ENCODE results near the gene PPP2R2B. TPM values are rescaled to one million over a fixed set of nuclear protein-coding genes. Genes with fewer than 3 reads are reported as not detected.

The PPP2R2B gene
- total RNA-seq, 1 donor: not detected

DNA sequence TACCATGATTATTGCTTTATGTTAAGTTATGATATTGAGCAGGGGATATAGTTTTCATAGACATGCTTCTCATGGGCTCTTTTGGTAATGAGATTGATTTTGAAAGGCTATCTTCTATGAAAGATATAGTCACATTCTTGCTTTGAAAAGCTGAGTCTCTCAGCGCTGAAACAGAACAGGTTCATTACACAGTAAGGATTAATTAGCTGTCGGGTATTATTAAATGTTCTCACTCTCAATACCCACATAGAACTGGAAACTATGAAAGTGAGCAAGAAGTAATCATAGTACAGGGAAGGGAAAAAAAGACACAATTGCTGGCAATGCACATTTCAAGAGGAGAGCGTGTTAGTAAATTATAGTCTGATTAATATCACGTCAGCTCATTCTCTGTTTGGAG lies 190.9 kb downstream of the PPP2R2B start:
- no peak for DNase-seq (ENCODE audit: low read depth)
- TF ChIP-seq, protein P1, sequence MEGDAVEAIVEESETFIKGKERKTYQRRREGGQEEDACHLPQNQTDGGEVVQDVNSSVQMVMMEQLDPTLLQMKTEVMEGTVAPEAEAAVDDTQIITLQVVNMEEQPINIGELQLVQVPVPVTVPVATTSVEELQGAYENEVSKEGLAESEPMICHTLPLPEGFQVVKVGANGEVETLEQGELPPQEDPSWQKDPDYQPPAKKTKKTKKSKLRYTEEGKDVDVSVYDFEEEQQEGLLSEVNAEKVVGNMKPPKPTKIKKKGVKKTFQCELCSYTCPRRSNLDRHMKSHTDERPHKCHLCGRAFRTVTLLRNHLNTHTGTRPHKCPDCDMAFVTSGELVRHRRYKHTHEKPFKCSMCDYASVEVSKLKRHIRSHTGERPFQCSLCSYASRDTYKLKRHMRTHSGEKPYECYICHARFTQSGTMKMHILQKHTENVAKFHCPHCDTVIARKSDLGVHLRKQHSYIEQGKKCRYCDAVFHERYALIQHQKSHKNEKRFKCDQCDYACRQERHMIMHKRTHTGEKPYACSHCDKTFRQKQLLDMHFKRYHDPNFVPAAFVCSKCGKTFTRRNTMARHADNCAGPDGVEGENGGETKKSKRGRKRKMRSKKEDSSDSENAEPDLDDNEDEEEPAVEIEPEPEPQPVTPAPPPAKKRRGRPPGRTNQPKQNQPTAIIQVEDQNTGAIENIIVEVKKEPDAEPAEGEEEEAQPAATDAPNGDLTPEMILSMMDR (IDR thresholded peaks at IDR 0.05; ENCODE audit: insufficient read depth, low read length): no peak
- no peak overlapping the region for H3K4me3 ChIP-seq (ENCODE audit: low read depth, low read length)

DNA sequence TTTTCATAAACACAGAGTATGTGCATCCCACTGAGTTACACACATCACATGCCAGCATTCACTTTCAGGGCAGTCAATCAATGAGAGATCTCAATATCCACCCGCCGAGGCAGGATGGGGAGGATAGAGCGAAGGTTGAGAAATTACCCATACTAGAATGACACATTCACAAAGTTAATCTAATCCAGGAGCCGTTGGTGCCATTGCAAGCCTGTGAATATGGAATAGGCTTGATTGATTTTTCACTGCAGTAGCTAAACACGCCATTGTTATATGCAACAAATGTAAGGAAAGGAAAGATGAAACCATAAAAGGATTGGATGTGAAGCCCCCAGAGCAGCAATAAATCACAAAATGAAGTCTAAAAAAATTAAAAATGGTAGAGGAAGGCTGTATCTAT lies 194.7 kb downstream of the PPP2R2B start:
- DNase-seq (ENCODE audit: low read depth): no peak
- H3K4me3 ChIP-seq (ENCODE audit: low read depth, low read length): no peak overlapping the region
- TF ChIP-seq, protein P1 (IDR thresholded peaks at IDR 0.05; ENCODE audit: insufficient read depth, low read length): no peak

DNA sequence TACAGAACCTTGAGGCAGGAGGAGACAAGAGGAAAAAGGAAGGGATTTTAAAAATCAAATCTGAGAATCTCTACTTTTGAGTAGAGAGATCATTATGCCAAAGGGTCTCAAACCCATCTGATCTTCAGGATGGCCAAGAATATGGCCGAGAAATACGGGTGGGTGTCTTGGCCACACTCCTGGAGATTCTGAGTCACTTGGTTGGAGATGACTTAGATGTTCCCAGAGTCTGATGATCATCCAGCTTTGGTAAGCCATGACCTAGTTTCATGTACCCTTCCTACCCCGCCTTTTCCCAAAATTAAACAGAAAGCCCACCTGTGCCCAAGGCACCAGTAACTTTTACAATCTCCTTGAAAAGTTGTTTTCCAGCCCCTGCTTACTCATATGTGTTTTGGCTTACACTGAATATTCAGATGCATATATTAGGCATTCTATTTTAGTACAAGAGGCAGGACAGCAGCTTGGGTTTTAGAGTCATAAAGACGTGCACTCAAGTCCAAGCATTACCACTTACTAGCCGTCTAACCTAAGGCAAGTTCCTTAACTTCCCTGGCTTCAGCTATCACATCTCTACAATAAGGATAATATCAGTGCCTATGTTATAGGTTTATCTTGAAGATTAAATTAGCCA lies 195.5 kb downstream of the PPP2R2B start:
- TF ChIP-seq, protein P1 (IDR thresholded peaks at IDR 0.05; ENCODE audit: insufficient read depth, low read length): no peak
- DNase-seq (ENCODE audit: low read depth): no peak
- no peak overlapping the region for H3K4me3 ChIP-seq (ENCODE audit: low read depth, low read length)

DNA sequence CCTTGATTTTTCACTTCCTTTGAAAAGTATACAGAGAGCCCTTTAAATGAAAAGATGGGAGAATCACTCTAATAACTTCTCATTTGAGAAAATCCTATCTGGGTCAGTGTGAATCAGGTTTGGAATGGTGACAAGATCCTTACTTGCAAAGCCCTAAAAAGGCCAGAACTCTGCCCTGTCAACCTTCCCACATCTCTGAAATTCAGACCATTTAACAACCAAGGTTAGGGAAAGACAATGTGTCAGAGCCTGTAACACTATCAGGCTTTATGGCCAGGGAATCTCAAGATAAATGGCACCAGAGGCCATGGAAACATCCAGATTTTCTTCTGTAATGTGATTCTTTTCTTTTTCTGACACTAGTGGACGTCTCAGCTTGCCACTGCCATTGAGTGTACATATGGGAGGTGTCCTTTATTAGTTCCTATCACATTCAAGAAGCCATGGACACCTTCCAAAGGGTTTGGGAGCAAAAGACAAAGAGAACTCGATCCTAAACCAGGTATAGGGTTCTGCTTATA lies 196.9 kb downstream of the PPP2R2B start:
- H3K4me3 ChIP-seq (ENCODE audit: low read depth, low read length): no peak overlapping the region
- no peak for DNase-seq (ENCODE audit: low read depth)
- TF ChIP-seq, protein P1 (IDR thresholded peaks at IDR 0.05; ENCODE audit: insufficient read depth, low read length): no peak

DNA sequence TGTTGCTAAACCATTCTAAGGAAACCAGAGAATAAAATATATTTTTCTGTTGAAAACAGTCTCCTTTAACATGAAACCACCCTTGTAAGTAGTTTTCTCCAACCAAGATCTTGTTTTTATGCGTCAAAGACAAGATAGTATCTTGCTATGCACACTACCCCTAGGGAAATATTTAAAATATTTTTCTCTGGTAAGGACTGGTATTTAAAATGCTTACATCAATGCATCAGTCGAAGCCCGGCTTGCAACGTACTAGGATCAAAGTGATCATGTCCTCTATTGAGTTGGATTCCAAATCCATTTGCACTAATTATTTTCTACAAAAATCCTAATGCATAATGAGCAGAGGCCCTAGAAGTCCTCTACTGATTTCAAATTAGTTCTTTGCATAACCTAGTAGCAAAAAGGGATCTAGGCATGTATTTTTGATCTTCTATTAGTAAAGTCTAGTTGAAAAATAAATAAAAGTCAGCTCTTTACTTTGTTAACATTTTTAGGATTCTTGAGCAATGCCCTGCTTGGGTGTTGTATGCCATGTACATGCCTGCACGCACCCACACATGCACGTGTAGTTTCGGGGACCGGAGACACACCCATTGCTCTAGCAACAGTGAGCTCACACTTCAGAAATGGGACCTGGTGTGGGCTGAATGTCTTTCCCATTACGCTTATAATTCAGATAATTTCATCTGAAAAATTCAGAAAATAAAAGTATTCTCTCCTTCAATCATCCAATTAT lies 197.5 kb downstream of the PPP2R2B start:
- TF ChIP-seq, protein P1 (IDR thresholded peaks at IDR 0.05; ENCODE audit: insufficient read depth, low read length): no peak
- no peak overlapping the region for H3K4me3 ChIP-seq (ENCODE audit: low read depth, low read length)
- DNase-seq (ENCODE audit: low read depth): no peak

DNA sequence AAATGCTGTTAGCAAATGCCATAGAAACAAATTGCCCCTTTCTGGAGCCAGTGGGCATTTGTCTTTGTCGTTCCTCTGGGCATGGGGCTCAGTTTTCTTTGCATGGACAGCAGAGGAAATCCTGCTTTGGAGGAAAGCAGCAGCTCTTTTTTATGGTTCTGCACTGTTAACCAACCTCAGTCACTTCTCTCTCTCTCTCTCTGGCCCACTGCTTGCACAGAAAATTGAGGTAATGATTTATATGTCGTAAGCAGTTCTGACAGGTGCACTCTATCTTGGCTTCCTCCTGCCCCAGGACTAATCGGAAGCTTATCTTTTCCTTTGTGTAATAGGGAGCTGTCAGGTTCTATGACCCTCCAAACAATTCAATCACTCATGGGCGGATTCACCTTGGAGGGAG lies 202.9 kb downstream of the PPP2R2B start:
- DNase-seq (ENCODE audit: low read depth): no peak
- no peak overlapping the region for H3K4me3 ChIP-seq (ENCODE audit: low read depth, low read length)
- TF ChIP-seq, protein P1 (IDR thresholded peaks at IDR 0.05; ENCODE audit: insufficient read depth, low read length): no peak
